NCI-H526 treated with DMSO at 0.1 percent for 48 hours (cell line): Measurements from ENCODE around the gene SERPINE1.
"Not testable (repeated sequence)": the region's sequence is repeated elsewhere in the genome, so short reads cannot be mapped to it uniquely, and the experiment has no call there.

Experiments
- DNase-seq: peaks from one replicate; lab custom pipeline; 2025; lab: John Stamatoyannopoulos, UW

Gene SERPINE1

GRCh38 chr7:101126651-101127459, at the start of gene SERPINE1:
Gene SERPINE1, plus strand, starts transcription at chr7:101127104. Its CDS starts 1,290 bp downstream, at chr7:101128394.
- no peak for DNase-seq

- peak; percentile 81 for DNase-seq
Observed at GRCh38 chr7:101077303-101078086, 49.4 kb upstream of the SERPINE1 start.

DNA sequence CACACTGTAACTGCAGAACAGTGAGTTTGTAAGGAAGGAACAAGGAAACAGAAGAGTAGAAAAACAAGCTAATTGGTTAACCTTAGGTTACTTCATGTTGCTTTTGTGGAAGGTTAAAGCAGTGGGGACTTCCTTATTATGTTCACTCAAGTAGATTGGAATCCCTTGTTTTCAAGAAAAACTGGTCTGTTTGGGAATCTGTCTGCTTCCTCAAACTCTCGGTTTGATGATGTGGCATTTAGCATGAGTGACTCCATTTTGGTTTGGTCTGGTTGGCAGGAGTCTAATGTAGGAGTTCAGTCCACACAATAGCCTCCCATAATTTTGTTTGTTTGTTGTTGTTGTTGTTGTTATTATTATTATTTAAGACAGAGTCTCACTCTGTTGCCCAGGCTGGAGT, 45.5 kb upstream of the SERPINE1 start:
- no peak for DNase-seq

GRCh38 chr7:101084865-101085161, 42.1 kb upstream of the SERPINE1 start:
- DNase-seq, result no peak

GRCh38 chr7:101085162-101085964, 41.5 kb upstream of the SERPINE1 start, which contains the start of gene TRIM56:
Gene TRIM56, plus strand, starts transcription at chr7:101085481. Its CDS starts 1,832 bp downstream, at chr7:101087313.
- peak; percentile 52 for DNase-seq

- DNase-seq, result no peak
Observed at GRCh38 chr7:101087334-101088068, 39.4 kb upstream of the SERPINE1 start.

DNA sequence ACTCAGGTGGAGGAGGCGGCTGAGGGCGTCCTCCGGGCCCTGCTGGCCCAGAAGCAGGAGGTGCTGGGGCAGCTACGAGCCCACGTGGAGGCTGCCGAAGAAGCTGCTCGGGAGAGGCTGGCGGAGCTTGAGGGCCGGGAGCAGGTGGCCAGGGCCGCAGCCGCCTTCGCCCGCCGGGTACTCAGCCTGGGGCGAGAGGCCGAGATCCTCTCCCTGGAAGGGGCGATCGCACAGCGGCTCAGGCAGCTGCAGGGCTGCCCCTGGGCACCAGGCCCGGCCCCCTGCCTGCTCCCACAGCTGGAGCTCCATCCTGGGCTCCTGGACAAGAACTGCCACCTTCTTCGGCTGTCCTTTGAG, 38.9 kb upstream of the SERPINE1 start:
- DNase-seq, result no peak

DNA sequence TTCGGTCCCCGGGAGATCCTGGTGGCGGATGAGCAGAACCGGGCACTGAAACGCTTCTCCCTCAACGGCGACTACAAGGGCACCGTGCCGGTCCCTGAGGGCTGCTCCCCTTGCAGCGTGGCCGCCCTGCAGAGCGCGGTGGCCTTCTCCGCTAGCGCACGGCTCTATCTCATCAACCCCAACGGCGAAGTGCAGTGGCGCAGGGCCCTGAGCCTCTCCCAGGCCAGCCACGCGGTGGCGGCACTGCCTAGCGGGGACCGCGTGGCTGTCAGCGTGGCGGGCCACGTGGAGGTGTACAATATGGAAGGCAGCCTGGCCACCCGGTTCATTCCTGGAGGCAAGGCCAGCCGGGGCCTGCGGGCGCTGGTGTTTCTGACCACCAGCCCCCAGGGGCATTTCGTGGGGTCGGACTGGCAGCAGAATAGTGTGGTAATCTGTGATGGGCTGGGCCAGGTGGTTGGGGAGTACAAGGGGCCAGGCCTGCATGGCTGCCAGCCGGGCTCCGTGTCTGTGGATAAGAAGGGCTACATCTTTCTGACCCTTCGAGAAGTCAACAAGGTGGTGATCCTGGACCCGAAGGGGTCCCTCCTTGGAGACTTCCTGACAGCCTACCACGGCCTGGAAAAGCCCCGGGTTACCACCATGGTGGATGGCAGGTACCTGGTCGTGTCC, 37.9 kb upstream of the SERPINE1 start:
- no peak for DNase-seq

- DNase-seq, result no peak
Observed at GRCh38 chr7:101089876-101090275, 37.0 kb upstream of the SERPINE1 start.

- DNase-seq, result not testable (repeated sequence)
Observed at GRCh38 chr7:101092266-101092905, 34.5 kb upstream of the SERPINE1 start.

DNA sequence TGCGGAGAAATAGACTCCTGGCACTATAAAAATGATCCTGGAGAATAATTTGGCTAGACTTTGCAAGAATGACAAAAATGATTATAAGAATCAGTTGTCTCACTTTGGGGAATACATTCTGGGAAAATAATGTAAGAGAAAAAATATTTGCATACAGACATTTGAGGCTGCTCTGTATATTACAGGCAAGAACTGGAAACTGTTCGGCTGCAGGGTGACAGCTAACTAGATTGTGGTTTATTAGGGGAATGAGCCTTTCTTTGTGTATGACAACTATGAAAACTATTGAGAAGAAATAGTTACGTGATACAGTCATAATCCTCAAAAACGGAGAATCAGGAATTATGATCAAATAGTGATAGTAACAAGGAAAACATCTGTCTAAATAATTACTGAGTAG, 33.0 kb upstream of the SERPINE1 start:
- peak; percentile 18 for DNase-seq

DNA sequence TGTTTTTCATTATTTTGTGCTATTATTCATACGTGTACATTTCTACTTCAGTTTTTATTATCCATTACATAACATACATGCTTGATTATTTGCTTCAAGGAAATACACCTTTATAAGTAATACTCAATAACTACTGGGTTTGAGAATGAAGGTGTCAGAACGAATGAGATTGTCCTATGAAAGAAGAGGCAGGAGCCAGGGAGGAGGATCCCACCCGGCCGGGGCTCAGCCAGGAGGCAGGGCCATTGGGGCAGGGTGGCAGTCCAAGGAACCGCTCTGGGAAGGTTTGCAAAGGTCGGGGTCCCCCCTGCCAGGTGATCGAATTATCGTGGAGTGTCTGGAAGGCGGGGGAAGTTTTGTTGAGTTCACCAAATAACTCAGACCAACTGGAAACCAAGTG, 32.5 kb upstream of the SERPINE1 start:
- DNase-seq, result no peak

- DNase-seq, result no peak
Observed at GRCh38 chr7:101094791-101095375, 32.0 kb upstream of the SERPINE1 start.

DNA sequence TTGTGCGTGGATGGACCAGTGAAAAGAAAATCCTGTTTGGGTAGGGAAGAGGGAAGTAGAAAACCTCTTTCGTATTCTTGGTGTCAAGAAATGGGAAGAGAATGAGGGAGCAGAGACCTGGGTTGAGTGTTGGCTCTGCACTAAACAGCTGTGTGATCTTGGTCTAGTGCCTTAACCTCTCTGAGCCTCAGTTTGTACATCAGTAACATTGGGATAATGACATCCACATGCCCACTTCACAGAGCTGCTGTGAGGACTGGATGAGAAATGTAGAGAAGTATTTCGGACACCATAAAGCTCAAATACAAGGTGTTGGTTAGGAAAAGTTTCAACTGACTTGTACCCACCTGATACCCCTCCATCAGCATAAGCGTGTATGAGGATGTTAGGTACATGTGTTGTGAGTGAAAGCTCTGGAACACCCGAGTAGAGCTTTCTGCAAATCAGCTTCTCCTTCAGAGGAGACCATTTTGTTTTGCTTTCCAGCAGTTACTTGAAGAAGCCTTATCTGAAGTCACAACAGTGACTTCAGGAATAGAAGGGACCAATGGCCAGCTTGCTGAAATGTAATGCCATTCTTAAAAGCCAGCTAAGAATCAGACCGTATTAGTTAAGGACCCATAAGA, 30.5 kb upstream of the SERPINE1 start:
- no peak for DNase-seq

- no peak for DNase-seq
Observed at GRCh38 chr7:101096957-101097347, 30.0 kb upstream of the SERPINE1 start.

DNA sequence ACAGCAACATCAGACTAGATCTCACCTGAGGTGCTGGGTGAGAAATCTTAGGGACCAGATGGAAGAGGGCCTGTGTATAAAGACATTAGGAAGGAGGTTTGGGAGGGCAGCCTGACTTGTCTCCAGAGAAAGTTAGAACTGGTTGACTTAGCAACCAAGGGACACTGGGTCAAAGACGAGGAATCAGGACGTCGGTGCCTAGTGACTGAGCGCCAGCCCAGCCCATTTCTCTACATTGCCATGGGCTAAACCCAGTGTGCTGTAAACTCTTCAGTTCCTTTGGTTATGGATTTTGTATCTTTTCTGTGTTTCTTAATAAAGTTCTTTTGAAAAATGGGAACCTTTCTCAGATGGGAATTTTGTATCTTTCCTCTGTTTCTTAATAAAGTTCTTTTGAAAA, 29.3 kb upstream of the SERPINE1 start:
- DNase-seq, result no peak

DNA sequence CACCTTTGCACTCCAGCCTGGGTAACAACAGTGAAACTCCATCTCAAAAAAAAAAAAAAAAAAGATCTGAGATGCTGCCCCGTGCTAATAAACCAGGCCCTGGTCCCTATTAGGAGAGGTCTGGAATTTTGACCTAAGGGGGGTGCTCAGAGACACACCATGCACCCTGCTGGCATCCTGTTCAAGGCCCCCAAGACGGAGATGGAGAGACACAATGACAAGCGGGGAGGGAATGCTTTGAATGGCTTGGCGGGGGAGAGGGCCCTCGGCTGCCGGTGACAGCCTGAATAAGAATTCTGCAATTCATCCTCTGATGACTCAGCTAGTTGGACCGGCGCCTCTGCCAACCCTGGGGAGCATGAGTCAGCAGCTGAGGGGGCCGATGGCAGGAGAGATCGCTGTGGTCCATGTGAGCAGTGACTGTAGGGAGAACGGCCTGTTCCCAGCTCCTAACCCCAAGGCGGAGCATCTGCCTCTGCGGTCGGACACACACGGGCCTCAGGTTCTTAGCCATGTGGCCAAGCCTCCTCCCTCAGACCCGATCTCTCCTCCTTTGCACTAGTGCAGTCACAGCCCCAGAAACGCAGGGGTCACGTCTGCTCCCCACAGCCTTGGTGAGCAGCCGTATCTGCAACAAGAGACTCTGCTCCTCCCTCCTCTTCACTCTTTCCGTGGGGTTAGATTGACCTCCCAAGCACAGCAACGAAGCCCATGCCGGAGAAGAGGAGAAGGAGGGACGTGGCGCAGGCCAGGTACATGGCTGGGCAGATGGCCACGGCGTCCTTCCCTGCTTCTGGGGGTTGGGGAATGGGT, 26.7 kb upstream of the SERPINE1 start:
- DNase-seq, result no peak

- no peak for DNase-seq
Observed at GRCh38 chr7:101100858-101101847, 25.8 kb upstream of the SERPINE1 start.
